ENCODE results near the gene SNCAIP. TPM values are rescaled to one million over a fixed set of nuclear protein-coding genes. Genes with fewer than 3 reads are reported as not detected.

SNCAIP gene
- total and polyA plus RNA-seq, 2 experiments from 2014 or later, result 1.5 to 2.4 TPM

DNA sequence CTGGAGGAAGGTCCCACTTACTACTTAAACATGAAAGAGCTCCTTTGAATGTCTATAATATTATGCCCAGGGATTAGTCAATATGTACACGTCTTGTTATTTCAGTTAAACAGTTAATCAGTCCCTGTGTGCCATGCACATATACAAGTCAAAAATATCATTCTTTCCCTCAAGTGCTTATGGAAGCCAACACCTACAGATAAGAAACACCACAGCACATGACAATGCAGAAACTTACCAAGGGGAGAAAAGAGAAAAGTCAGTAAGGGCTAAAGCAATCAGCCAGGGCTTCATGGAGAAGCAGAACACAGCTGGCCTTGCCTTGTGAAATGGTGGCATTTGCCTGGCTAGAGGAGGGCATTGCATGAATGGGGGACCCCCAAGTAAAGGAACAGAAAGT lies 88.3 kb downstream of the SNCAIP start:
- no peak for DNase-seq
- Histone ChIP-seq H3K4me1 (ENCODE audit: insufficient read depth) (no peaks in the 10 kb centered on the region), H3K36me3 (ENCODE audit: low read depth) (no peaks in the 10 kb centered on the region), H3K27me3 (replicated peaks; ENCODE audit: insufficient read depth) (no peaks in the 10 kb centered on the region), H3K9ac (no peak overlapping the region), H3F3A (ENCODE audit: insufficient read depth) (no peaks in the 10 kb centered on the region), H3K27ac (no peak overlapping the region), H4K20me1 (ENCODE audit: insufficient read depth) (no peaks in the 10 kb centered on the region), H3K4me2 (ENCODE audit: unreplicated experiment) (no peak overlapping the region), H2AFZ (no peak overlapping the region), H3K4me3 (no peak overlapping the region), H3K9me3 (ENCODE audit: low read depth) (no peaks in the 10 kb centered on the region), H3K79me2 (ENCODE audit: insufficient read depth) (no peaks in the 10 kb centered on the region), H3K9me2 (ENCODE audit: insufficient read depth) (no peaks in the 10 kb centered on the region)
- in situ Hi-C loops (cut with MboI), result no loop called here
- 68 to 75% methylated on average over 1 of the region's 1 CpG for WGBS, 2 experiments (ENCODE audit: low coverage in 1 of 2, low lambda C conversion rate in 2 of 2, missing lambda C conversion rate in 2 of 2)
- TF ChIP-seq EZH2phosphoT487 (IDR thresholded peaks at IDR 0.05; ENCODE audit: insufficient read depth, low read depth) (no peak), EZH2 (IDR thresholded peaks at IDR 0.05; ENCODE audit: insufficient read depth, poor library complexity, severe bottlenecking) (no peak)

DNA sequence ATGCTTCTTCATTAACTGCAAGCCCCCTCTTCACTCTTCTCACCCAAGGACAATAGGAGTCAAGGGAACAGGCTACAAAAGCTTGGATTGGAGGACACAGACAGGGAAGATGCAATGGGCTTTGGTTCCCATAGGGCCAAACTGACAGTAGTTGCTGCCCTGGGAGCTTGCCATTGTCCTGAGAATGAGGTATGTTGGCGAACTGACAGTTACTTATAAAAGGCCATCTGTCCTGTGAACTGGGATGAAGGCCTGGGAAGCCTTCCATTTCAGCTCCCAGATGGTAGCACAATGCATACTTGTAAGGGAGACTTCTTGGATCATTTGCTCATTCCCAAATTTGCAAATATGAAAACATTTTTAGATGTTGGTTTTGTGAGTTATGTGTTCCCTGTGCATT lies 88.9 kb downstream of the SNCAIP start:
- no peaks in the 10 kb centered on the region for H3K4me1 ChIP-seq (ENCODE audit: insufficient read depth)
- H3K27me3 ChIP-seq (replicated peaks; ENCODE audit: insufficient read depth), result no peaks in the 10 kb centered on the region
- in situ Hi-C loops (cut with MboI), result no loop called here
- H3K36me3 ChIP-seq (ENCODE audit: low read depth), result no peaks in the 10 kb centered on the region
- no peaks in the 10 kb centered on the region for H3K9me3 ChIP-seq (ENCODE audit: low read depth)
- H3K4me2 ChIP-seq (ENCODE audit: unreplicated experiment), result no peak overlapping the region
- no peak for DNase-seq
- no peaks in the 10 kb centered on the region for H3K79me2 ChIP-seq (ENCODE audit: insufficient read depth)
- no peak overlapping the region for H2AFZ ChIP-seq
- no peak overlapping the region for H3K9ac ChIP-seq
- TF ChIP-seq EZH2phosphoT487 (IDR thresholded peaks at IDR 0.05; ENCODE audit: insufficient read depth, low read depth) (no peak), EZH2 (IDR thresholded peaks at IDR 0.05; ENCODE audit: insufficient read depth, poor library complexity, severe bottlenecking) (no peak)
- H3F3A ChIP-seq (ENCODE audit: insufficient read depth), result no peaks in the 10 kb centered on the region
- H3K4me3 ChIP-seq, result no peak overlapping the region
- H3K27ac ChIP-seq, result no peak overlapping the region
- H4K20me1 ChIP-seq (ENCODE audit: insufficient read depth), result no peaks in the 10 kb centered on the region
- 50 to 65% methylated on average over 1 of the region's 1 CpG for WGBS, 2 experiments (ENCODE audit: low coverage in 1 of 2, low lambda C conversion rate in 2 of 2, missing lambda C conversion rate in 2 of 2)
- no peaks in the 10 kb centered on the region for H3K9me2 ChIP-seq (ENCODE audit: insufficient read depth)

DNA sequence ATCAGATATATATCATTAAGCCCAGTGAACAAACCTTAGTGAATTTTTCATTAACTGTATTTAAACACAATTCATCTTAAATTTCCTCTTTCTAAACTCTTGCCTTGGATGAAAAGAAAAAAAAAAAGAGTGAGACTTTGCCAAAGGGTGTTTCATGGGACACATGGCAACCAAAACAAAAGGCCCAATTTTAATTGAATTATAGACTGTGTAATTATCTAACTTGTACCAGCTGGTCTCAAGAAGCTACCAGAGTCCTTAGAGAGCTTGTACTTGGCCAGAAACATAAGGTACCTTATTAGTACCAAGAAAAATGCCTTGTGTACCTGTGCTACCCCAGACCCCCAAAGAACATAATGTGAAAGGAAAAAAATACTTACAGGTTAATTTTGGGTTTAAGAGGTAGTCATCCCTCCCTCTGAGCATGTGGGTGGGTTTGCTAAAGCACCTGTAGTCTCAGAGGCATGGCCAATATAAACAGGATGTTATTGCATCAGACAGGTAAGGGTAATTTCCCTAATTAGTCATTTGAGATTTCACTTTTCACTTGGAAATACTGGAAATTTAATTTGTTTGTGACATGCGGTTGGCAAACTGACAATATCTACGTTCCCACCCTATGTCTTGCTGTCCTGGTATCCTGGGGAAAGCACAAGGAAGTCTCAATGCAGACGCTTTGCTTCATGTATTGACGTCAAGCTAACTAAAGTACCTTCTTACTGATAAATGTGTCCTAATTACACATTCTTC lies 90.1 kb downstream of the SNCAIP start:
- Histone ChIP-seq H3F3A (ENCODE audit: insufficient read depth) (no peaks in the 10 kb centered on the region), H3K27ac (no peak overlapping the region), H2AFZ (no peak overlapping the region), H3K4me1 (ENCODE audit: insufficient read depth) (no peaks in the 10 kb centered on the region), H3K36me3 (ENCODE audit: low read depth) (no peaks in the 10 kb centered on the region), H3K9me2 (ENCODE audit: insufficient read depth) (no peaks in the 10 kb centered on the region), H3K4me2 (ENCODE audit: unreplicated experiment) (no peak overlapping the region), H4K20me1 (ENCODE audit: insufficient read depth) (no peaks in the 10 kb centered on the region), H3K79me2 (ENCODE audit: insufficient read depth) (no peaks in the 10 kb centered on the region), H3K9ac (no peak overlapping the region), H3K27me3 (replicated peaks; ENCODE audit: insufficient read depth) (no peaks in the 10 kb centered on the region), H3K9me3 (ENCODE audit: low read depth) (no peaks in the 10 kb centered on the region), H3K4me3 (no peak overlapping the region)
- no peak for DNase-seq
- in situ Hi-C loops (cut with MboI), result no loop called here
- TF ChIP-seq EZH2phosphoT487 (IDR thresholded peaks at IDR 0.05; ENCODE audit: insufficient read depth, low read depth) (no peak), EZH2 (IDR thresholded peaks at IDR 0.05; ENCODE audit: insufficient read depth, poor library complexity, severe bottlenecking) (no peak)
- 84% methylated on average over 4 of the region's 4 CpGs for WGBS, 2 experiments (ENCODE audit: low coverage in 1 of 2, low lambda C conversion rate in 2 of 2, missing lambda C conversion rate in 2 of 2)

DNA sequence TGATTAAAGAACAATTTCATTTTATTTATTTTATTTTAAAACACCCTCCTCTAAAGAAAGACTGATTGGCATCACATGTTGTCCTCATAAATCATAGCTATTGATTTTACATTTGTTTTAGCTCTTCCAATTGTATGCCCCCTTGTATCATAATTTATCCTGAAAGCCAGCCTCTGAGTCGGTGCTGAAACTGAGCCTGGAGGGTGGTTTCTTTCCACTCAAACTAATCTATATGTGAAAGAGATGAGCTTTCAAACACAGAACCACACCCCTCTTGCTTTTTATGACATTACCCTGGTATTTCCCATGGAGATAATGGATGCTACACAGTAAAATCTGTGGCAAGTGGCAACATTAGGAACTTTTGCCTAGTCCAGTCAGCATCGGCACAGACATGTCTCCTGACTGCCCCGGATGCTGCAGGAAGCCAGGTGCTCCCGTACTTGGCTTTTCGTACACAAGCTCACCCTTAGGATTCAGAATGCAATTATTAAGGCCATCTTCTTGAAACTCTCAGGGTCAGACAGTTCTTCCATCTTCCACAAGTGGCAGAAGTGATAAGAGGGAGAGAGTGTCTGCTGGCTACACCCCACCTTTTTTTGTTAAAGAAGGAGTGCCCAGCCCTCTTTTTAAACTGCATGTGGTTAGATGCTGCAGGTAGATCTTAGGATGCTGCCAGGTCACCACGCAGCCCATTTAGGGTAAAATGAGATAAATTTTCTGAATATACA lies 91.1 kb downstream of the SNCAIP start:
- TF ChIP-seq EZH2phosphoT487 (IDR thresholded peaks at IDR 0.05; ENCODE audit: insufficient read depth, low read depth), result no peak
- no peak for TF ChIP-seq EZH2 (IDR thresholded peaks at IDR 0.05; ENCODE audit: insufficient read depth, poor library complexity, severe bottlenecking)
- in situ Hi-C loops (cut with MboI), result no loop called here
- H3K79me2 ChIP-seq (ENCODE audit: insufficient read depth), result no peaks in the 10 kb centered on the region
- no peaks in the 10 kb centered on the region for H3K9me3 ChIP-seq (ENCODE audit: low read depth)
- no peaks in the 10 kb centered on the region for H3F3A ChIP-seq (ENCODE audit: insufficient read depth)
- no peak overlapping the region for H2AFZ ChIP-seq
- no peak overlapping the region for H3K27ac ChIP-seq
- H3K4me2 ChIP-seq (ENCODE audit: unreplicated experiment), result no peak overlapping the region
- WGBS, 2 experiments (ENCODE audit: low coverage in 1 of 2, low lambda C conversion rate in 2 of 2, missing lambda C conversion rate in 2 of 2), result 78 to 85% methylated on average over 6 of the region's 6 CpGs
- no peaks in the 10 kb centered on the region for H3K9me2 ChIP-seq (ENCODE audit: insufficient read depth)
- no peaks in the 10 kb centered on the region for H3K27me3 ChIP-seq (replicated peaks; ENCODE audit: insufficient read depth)
- no peaks in the 10 kb centered on the region for H3K4me1 ChIP-seq (ENCODE audit: insufficient read depth)
- H4K20me1 ChIP-seq (ENCODE audit: insufficient read depth), result no peaks in the 10 kb centered on the region
- DNase-seq, result no peak
- no peak overlapping the region for H3K9ac ChIP-seq
- H3K4me3 ChIP-seq, result no peak overlapping the region
- no peaks in the 10 kb centered on the region for H3K36me3 ChIP-seq (ENCODE audit: low read depth)

All from GM23248 (cell line).